KMS-11 (cell line): Measurements from ENCODE around the gene AAMDC.
"Not testable (repeated sequence)": the region's sequence is repeated elsewhere in the genome, so short reads cannot be mapped to it uniquely, and the experiment has no call there.

ENCODE experiments used
- H2AFZ ChIP-seq: fragments of 200-600 bp; sonication (generic); 2 replicates; pipeline ENCODE4 v1.6.1; 2016; ENCODE audit warnings: antibody characterized with exemption, mixed run types, low read depth
- H3K27ac ChIP-seq: fragments of 200-600 bp; sonication (generic); 2 replicates; pipeline ENCODE4 v1.6.1; 2016; ENCODE audit warnings: mild to moderate bottlenecking, mixed run types
- H3K27me3 ChIP-seq: fragments of 200-600 bp; sonication (generic); 2 replicates; pipeline ENCODE4 v1.6.1; 2017; ENCODE audit warnings: mild to moderate bottlenecking, low read depth, mixed run types, moderate library complexity; ENCODE audit not compliant: insufficient read depth
- H3K36me3 ChIP-seq: fragments of 200-600 bp; sonication (generic); 2 replicates; pipeline ENCODE4 v1.6.1; 2017; ENCODE audit warnings: mild to moderate bottlenecking, mixed run types; ENCODE audit not compliant: insufficient read depth
- H3K4me1 ChIP-seq: fragments of 200-600 bp; sonication (generic); 2 replicates; pipeline ENCODE4 v1.6.1; 2016; ENCODE audit warnings: mild to moderate bottlenecking, low read depth, mixed run types; ENCODE audit not compliant: poor library complexity, severe bottlenecking
- H3K4me2 ChIP-seq: fragments of 200-600 bp; sonication (generic); 2 replicates; pipeline ENCODE4 v1.7.0; 2016; ENCODE audit warnings: mild to moderate bottlenecking, mixed run types
- H3K4me3 ChIP-seq: fragments of 200-600 bp; sonication (generic); IDR thresholded peaks from 2 replicates; pipeline ENCODE4 v1.6.1; 2017; ENCODE audit warnings: low read depth, low read length, mixed read lengths; ENCODE audit not compliant: insufficient read depth
- H3K79me2 ChIP-seq: fragments of 200-600 bp; sonication (generic); 2 replicates; pipeline ENCODE4 v1.6.1; 2016; ENCODE audit warnings: low read depth, mixed run types; ENCODE audit not compliant: insufficient read depth
- H3K9ac ChIP-seq: fragments of 200-600 bp; sonication (generic); 2 replicates; pipeline ENCODE4 v1.6.1; 2016; ENCODE audit warnings: mild to moderate bottlenecking, mixed run types
- H4K20me1 ChIP-seq: fragments of 200-600 bp; sonication (generic); 2 replicates; pipeline ENCODE4 v1.6.1; 2016; ENCODE audit warnings: mild to moderate bottlenecking, mixed run types; ENCODE audit not compliant: insufficient read depth
- CTCF ChIP-seq: fragments of 200-600 bp; sonication (generic); conservative IDR thresholded peaks from 2 replicates; pipeline ENCODE4 v1.6.1; 2017; ENCODE audit warnings: low read depth, mild to moderate bottlenecking, antibody characterized with exemption, low read length, moderate library complexity, mixed read lengths

Gene AAMDC

GRCh38 chr11:77891256-77891655 is 70.3 kb downstream of the AAMDC start:
- H3K4me1 ChIP-seq = not testable (repeated sequence)

DNA sequence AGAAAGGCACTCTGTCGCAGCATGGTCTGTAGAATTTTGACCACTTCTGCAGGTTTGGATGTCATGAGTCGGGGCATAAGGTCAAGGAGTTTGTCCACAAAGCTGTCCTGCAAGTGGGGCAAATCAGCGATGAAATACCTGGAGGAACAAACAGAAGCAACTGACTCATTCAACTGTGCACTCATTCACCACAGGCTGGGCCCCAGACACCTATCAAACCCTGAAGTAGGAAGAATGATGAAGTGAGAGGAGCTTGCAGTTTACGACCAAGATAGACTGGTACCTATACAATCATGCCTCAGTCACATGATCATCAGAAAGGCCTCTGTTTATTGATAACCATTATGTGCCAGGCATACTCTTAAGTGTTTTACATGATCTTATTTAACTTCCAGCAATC is 70.8 kb downstream of the AAMDC start:
- H3K4me1 ChIP-seq, H3K36me3 ChIP-seq, H3K79me2 ChIP-seq, H3K4me2 ChIP-seq, H2AFZ ChIP-seq, H3K27ac ChIP-seq, H4K20me1 ChIP-seq, H3K4me3 ChIP-seq, H3K27me3 ChIP-seq, H3K9ac ChIP-seq: not testable (repeated sequence)

More at GRCh38 chr11:77891256-77891655, 70.3 kb downstream of the AAMDC start:
- H3K27ac ChIP-seq, H3K4me2 ChIP-seq, H3K79me2 ChIP-seq, H3K36me3 ChIP-seq, H4K20me1 ChIP-seq, H3K4me3 ChIP-seq, H2AFZ ChIP-seq, H3K27me3 ChIP-seq, H3K9ac ChIP-seq: not testable (repeated sequence)

- H3K4me2 ChIP-seq, H3K4me3 ChIP-seq, H2AFZ ChIP-seq, H3K4me1 ChIP-seq, H3K36me3 ChIP-seq, H3K27ac ChIP-seq, H3K9ac ChIP-seq, H3K27me3 ChIP-seq, H3K79me2 ChIP-seq, H4K20me1 ChIP-seq: not testable (repeated sequence)
Measured at GRCh38 chr11:77894949-77895348, 74.0 kb downstream of the AAMDC start.

DNA sequence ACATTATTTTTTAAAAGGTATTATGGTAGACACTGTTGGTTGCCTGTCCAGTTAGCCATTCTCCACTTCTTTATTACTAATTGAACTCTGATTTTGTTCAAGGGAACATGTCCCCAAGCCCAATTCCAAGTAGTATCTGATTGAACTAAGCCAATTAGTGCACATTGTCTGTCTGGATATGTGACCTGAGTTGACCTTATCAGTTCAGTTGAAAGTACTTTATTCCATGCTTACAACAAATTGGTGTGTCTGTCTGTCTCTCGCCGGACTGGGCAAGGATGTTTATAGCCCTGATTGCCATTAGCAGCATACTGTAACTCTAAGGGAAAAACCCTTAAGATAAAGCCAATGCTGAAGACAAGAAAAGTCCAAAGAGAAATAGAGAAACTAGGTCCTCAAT is 87.9 kb downstream of the AAMDC start:
- no peak overlapping the region for H3K27ac ChIP-seq
- H3K9ac ChIP-seq = no peak overlapping the region
- H3K4me3 ChIP-seq = no peak overlapping the region
- no peaks in the 10 kb centered on the region for H3K36me3 ChIP-seq
- no peaks in the 10 kb centered on the region for H3K27me3 ChIP-seq
- no peaks in the 10 kb centered on the region for H3K4me1 ChIP-seq
- no peaks in the 10 kb centered on the region for H3K79me2 ChIP-seq
- no peak overlapping the region for H3K4me2 ChIP-seq
- TF ChIP-seq CTCF = no peak
- no peaks in the 10 kb centered on the region for H4K20me1 ChIP-seq
- H2AFZ ChIP-seq = no peak overlapping the region

GRCh38 chr11:77909277-77909676 is 88.3 kb downstream of the AAMDC start:
- H3K4me1 ChIP-seq = no peaks in the 10 kb centered on the region
- H3K27me3 ChIP-seq = no peaks in the 10 kb centered on the region
- H3K27ac ChIP-seq = no peak overlapping the region
- no peaks in the 10 kb centered on the region for H3K36me3 ChIP-seq
- no peak overlapping the region for H3K4me3 ChIP-seq
- no peaks in the 10 kb centered on the region for H3K79me2 ChIP-seq
- no peak overlapping the region for H3K9ac ChIP-seq
- no peaks in the 10 kb centered on the region for H4K20me1 ChIP-seq
- no peak for TF ChIP-seq CTCF
- H3K4me2 ChIP-seq = no peak overlapping the region
- H2AFZ ChIP-seq = no peak overlapping the region

GRCh38 chr11:77910828-77911227 is 89.9 kb downstream of the AAMDC start:
- not testable (repeated sequence) for H3K79me2 ChIP-seq, H3K36me3 ChIP-seq, H3K27ac ChIP-seq

DNA sequence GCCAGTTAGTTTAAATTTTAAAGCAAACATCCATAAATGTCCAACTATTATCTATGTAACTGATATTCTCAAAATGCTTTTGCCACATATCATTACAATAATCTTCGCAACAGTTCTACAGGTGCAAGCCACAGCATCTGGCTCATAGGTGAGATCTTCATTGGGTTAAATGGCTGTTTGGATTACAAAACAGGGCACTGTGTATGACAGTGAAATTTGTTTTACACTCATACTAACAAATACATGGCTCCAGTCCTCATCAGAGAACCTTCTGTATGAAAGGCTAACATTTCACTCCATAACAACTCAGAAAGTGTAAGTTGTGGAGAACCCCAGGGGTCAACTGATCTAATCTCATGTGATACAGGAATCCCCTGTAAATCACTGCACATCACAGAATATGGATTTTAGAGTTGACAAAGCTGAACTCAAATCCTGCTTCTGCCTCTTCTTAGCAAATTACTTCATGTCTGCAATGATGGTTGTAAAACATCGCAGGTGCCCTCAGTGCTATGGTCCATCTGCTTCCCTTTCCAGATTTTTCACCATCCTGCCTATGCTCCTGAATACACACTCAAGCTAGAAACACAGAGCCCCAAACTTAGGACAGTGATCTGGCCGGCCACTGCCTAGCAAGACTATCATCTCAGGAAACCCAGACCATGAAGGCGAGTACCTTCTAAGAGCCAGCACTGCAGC is 92.8 kb downstream of the AAMDC start:
- not testable (repeated sequence) for H4K20me1 ChIP-seq, H3K4me2 ChIP-seq, H3K9ac ChIP-seq, H3K36me3 ChIP-seq, H3K27me3 ChIP-seq, H3K4me1 ChIP-seq, H3K4me3 ChIP-seq, H2AFZ ChIP-seq, H3K79me2 ChIP-seq, H3K27ac ChIP-seq

More at GRCh38 chr11:77910828-77911227, 89.9 kb downstream of the AAMDC start:
- H2AFZ ChIP-seq, H3K27me3 ChIP-seq, H3K4me2 ChIP-seq, H3K9ac ChIP-seq, H3K4me3 ChIP-seq, H3K4me1 ChIP-seq, H4K20me1 ChIP-seq: not testable (repeated sequence)

DNA sequence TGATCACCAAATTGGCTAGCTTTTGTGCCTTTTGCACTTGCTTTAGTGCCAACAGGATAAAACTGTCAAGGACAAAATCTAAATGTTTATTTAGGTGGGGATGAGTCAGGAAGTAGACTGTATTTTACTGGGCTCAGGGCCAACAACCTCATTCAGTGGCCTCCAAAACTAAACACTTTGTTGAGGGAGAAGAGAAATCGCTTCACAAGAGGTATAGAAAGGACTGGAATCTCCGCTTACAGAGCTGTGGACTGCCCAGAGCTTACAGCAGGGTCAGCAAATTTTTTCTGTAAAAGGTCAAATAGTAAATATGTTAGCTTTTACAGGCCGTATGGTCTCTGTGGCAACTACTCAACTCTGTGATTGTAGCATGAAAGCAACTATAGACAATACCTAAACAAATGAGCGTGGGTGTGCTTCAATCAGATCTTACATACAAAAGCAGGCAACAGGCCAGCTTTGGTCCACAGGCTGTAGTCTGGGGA is 93.4 kb downstream of the AAMDC start:
- H2AFZ ChIP-seq, H3K9ac ChIP-seq, H3K27ac ChIP-seq, H3K4me3 ChIP-seq, H3K79me2 ChIP-seq, H4K20me1 ChIP-seq, H3K4me2 ChIP-seq, H3K36me3 ChIP-seq, H3K4me1 ChIP-seq, H3K27me3 ChIP-seq: not testable (repeated sequence)

DNA sequence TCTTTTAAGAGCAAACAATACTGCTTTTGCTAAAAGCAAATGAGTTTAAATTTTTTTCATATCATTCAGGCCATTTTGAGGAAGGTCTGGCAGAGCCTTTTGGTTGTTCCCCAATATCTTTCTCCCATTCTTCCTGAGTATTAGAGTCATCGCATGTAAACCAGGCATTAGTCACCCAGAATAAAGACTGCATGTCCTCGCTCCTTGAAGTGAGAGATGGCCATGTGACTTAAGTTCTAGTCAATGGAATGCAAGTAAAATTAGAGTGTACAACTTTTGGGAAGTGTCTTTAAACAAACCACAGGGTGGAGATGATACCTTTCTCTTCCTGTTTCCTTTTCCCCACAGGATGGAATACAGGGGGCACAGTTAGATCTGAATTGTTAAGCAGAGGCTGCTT is 96.8 kb downstream of the AAMDC start:
- H3K4me3 ChIP-seq, H3K36me3 ChIP-seq, H3K27ac ChIP-seq: not testable (repeated sequence)

More for the DNA sequence above, 96.8 kb downstream of the AAMDC start:
- not testable (repeated sequence) for H3K27me3 ChIP-seq, H3K79me2 ChIP-seq, H3K4me2 ChIP-seq, H4K20me1 ChIP-seq, H3K9ac ChIP-seq, H2AFZ ChIP-seq, H3K4me1 ChIP-seq
